ENCODE measurements around the gene CNTNAP2.

- TF ChIP-seq POLR2A (IDR thresholded peaks at IDR 0.05) (no peak), CTCF (IDR thresholded peaks at IDR 0.05) (no peak)
Observed at GRCh38 chr7:148110097-148110868, 1993.7 kb downstream of the CNTNAP2 start.
